K562 (cell line): Measurements from ENCODE around the gene ADD3. TPM values are rescaled to one million over a fixed set of nuclear protein-coding genes. Genes with fewer than 3 reads are reported as not detected.

Experiments
- ATF2 ChIP-seq: sonication (generic); formaldehyde crosslinking; IDR thresholded peaks from 2 replicates; pipeline ENCODE4 v1.8.1; 2022; ENCODE audit warnings: missing genetic modification reagents
- FUS ChIP-seq: fragments of 200-400 bp; formaldehyde crosslinking; optimal IDR thresholded peaks from 2 replicates; pipeline ENCODE3; 2017; ENCODE audit warnings: low read depth, low read length
- GABPA ChIP-seq: fragments of 200-800 bp; sonication (Bioruptor generic); conservative IDR thresholded peaks from 2 replicates; pipeline ENCODE4 v1.6.1; 2016; ENCODE audit warnings: low read depth, missing genetic modification characterization, missing compliant biosample characterization
- IRF2 ChIP-seq: sonication (generic); formaldehyde crosslinking; IDR thresholded peaks from 2 replicates; pipeline ENCODE4 v1.8.1; 2022; ENCODE audit warnings: mild to moderate bottlenecking, missing genetic modification reagents
- NFIC ChIP-seq: fragments of 450-650 bp; IDR thresholded peaks from 2 replicates; pipeline ENCODE4 v1.6.1; 2017; ENCODE audit warnings: mild to moderate bottlenecking, inconsistent platforms
- NKRF ChIP-seq: fragments of 450-650 bp; IDR thresholded peaks from 2 replicates; pipeline ENCODE4 v1.6.1; 2016; ENCODE audit warnings: borderline replicate concordance
- NUFIP1 ChIP-seq: fragments of 450-650 bp; IDR thresholded peaks from 2 replicates; pipeline ENCODE4 v1.6.1; 2018; ENCODE audit not compliant: partially characterized antibody
- RNF2 ChIP-seq: sonication (generic); IDR thresholded peaks from 2 replicates; pipeline ENCODE4 v1.6.1; 2016
- SIN3A ChIP-seq, 2 experiments: fragments of 150-350 bp in 1 of 2; IDR thresholded peaks; 2 replicates each; pipeline ENCODE4 v1.6.1; 2011 to 2016; ENCODE audit warnings: borderline replicate concordance in 2 of 2, low read depth in 2 of 2, low read length in 2 of 2, mild to moderate bottlenecking in 2 of 2, moderate library complexity in 2 of 2; ENCODE audit not compliant: control insufficient read depth in 1 of 2
- SMARCE1 ChIP-seq: fragments of 450-650 bp; IDR thresholded peaks from 2 replicates; pipeline ENCODE4 v1.7.1; 2016; ENCODE audit warnings: mild to moderate bottlenecking
- SNAPC5 ChIP-seq: fragments of 250-450 bp; sonication (Bioruptor Pico); IDR thresholded peaks from 2 replicates; pipeline ENCODE4 v1.8.0; 2021; ENCODE audit warnings: moderate library complexity, mild to moderate bottlenecking, inconsistent platforms
- TBP ChIP-seq: optimal IDR thresholded peaks from 2 replicates; pipeline ENCODE3; 2011; ENCODE audit warnings: low read depth, low read length, improper control_type of control experiment
- TEAD1 ChIP-seq, 2 experiments: fragments of 450-650 bp in 1 of 2; sonication (generic) in 1 of 2; formaldehyde crosslinking; IDR thresholded peaks; 2 replicates each; pipeline versions ENCODE4 v1.4.0 to v1.8.0; 2020 to 2022; ENCODE audit warnings: mild to moderate bottlenecking in 2 of 2, missing genetic modification reagents in 1 of 2
- ZNF23 ChIP-seq: fragments of 250-450 bp; sonication (Bioruptor Pico); IDR thresholded peaks from 2 replicates; pipeline ENCODE4 v1.4.0; 2020; ENCODE audit warnings: mild to moderate bottlenecking
- ZNF3 ChIP-seq: fragments of 250-450 bp; sonication (Bioruptor Pico); IDR thresholded peaks from 2 replicates; pipeline ENCODE4 v1.5.0; 2021; ENCODE audit warnings: mild to moderate bottlenecking, moderate library complexity
- ZNF445 ChIP-seq: fragments of 250-450 bp; sonication (Bioruptor Pico); IDR thresholded peaks from 2 replicates; pipeline ENCODE4 v1.4.0; 2020; ENCODE audit warnings: low read depth, mild to moderate bottlenecking, moderate library complexity
- ZNF584 ChIP-seq: fragments of 200-800 bp; sonication (Bioruptor generic); IDR thresholded peaks from 2 replicates; pipeline ENCODE4 v1.6.1; 2016; ENCODE audit warnings: low read depth, mild to moderate bottlenecking, missing genetic modification characterization, missing compliant biosample characterization
- ZNF644 ChIP-seq: fragments of 200-800 bp; sonication (Bioruptor generic); IDR thresholded peaks from 2 replicates; pipeline ENCODE4 v1.6.1; 2016; ENCODE audit warnings: low read depth, missing genetic modification characterization, missing compliant biosample characterization
- ZNF699 ChIP-seq: fragments of 250-450 bp; sonication (Bioruptor Pico); IDR thresholded peaks from 2 replicates; pipeline ENCODE4 v1.8.0; 2021; ENCODE audit warnings: mild to moderate bottlenecking, moderate library complexity; ENCODE audit not compliant: insufficient replicate concordance
- ZSCAN32 ChIP-seq: fragments of 450-650 bp; formaldehyde crosslinking; IDR thresholded peaks from 2 replicates; pipeline ENCODE4 v1.4.0; 2020; ENCODE audit warnings: mild to moderate bottlenecking, moderate library complexity
- polyA plus RNA-seq, 8 experiments: library from polyadenylated mRNA; depleted of rRNA in 4 of 8; stranded (reverse) in 5 of 8; unstranded in 3 of 8; fragments of >200 nt; fragmentation: Nextera tagmentation in 2 of 8; fragmentation: Illumina TruSeq in 1 of 8; extraction: Ambion mirVana in 2 of 8; extraction: Trizol in 1 of 8; gene quantifications; 2 replicates each; pipeline versions ENCODE4 v1.2.1 to v1.2.3, GENCODE V29; 2011 to 2014; ENCODE audit warnings: inconsistent platforms in 1 of 8, missing spikeins in 1 of 8
- total RNA-seq, 7 experiments: library from RNA; depleted of rRNA in 6 of 7; stranded (reverse); fragments of >200 nt in 6 of 7; fragmentation: Illumina TruSeq in 2 of 7; extraction: Trizol in 2 of 7; gene quantifications; 2 replicates each; pipeline versions ENCODE4 v1.2.1 to v1.2.3, GENCODE V29; 2011 to 2021; ENCODE audit warnings: low replicate concordance in 1 of 7
- TF ChIP-seq, protein P1 (sequence below): fragments of 250-450 bp; sonication (Bioruptor Pico); IDR thresholded peaks from 2 replicates; pipeline ENCODE4 v1.8.0; 2022; ENCODE audit warnings: inconsistent platforms, mild to moderate bottlenecking, moderate library complexity, borderline replicate concordance
- TF ChIP-seq, protein P2 (sequence below): sonication (generic); formaldehyde crosslinking; IDR thresholded peaks from 2 replicates; pipeline ENCODE4 v1.9.0; 2022; ENCODE audit warnings: mild to moderate bottlenecking, missing genetic modification reagents

ADD3 gene
- total and polyA plus RNA-seq, 9 of the 15 experiments (the other 6 are each of a cell fraction or from before 2014, with no cell fraction given), result 13.2 to 125 (median 31.7) TPM

DNA sequence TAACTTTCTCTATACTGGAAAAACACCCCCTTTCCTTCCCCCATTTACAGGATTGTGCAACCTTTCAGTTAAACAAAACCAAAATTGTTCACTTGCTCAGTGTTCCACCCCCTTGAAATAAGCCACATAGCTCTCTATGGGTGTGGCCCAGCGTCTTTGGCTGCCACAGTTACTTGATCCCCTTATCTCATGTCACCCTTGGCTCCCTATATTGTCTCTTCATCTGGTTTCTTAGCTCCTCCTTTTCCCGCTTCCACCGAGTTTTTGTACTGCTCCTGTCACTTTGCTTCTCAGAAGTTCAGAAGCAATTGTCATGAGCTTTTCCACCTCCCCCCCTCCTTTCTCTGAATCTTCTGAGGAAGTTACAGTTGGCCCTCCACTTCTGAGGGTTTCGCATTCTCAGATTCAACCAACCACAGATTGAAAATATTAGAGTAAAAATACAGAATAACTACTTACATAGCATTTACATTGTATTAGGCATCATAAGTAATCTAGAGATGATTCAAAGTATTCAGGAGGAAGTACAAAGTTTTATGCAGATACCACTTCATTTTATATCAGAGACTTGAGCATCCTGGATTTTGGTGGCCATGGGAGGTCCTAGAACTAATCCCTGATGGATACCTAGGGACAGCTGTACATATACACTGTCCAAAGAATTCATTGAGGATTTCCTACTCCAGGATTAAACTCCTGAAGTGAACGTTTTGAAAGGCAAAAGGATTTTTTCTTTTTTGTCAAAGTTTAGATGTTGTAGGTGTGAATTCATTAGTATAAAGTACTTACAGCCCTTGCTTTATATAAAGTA, 60.4 kb downstream of the ADD3 start (continued):
- TF ChIP-seq NFIC (peak; percentile 13; the same call in 1 of the 2 replicates), TBP (peak; percentile 28), ZNF699 (CRISPR knock-in tag) (no peak), ZNF23 (CRISPR knock-in tag) (no peak), IRF2 (CRISPR knock-in tag) (no peak), ZSCAN32 (CRISPR knock-in tag) (no peak), SIN3A (IDR thresholded peaks at IDR 0.05; ENCODE audit: borderline replicate concordance in 2 of 2, control insufficient read depth in 1 of 2, low read depth in 2 of 2, low read length in 2 of 2) (no peak), FUS (no peak), SMARCE1 (peak; percentile 48; the same call in 1 of the 2 replicates), ZNF584 (CRISPR knock-in tag) (no peak), ATF2 (no peak), ZNF445 (CRISPR knock-in tag) (no peak), ZNF644 (tag) (no peak), GABPA (tag) (no peak), SNAPC5 (no peak), TEAD1 (CRISPR knock-in tag; IDR thresholded peaks at IDR 0.05) (no peak), NUFIP1 (no peak), NKRF (no peak), RNF2 (peak; percentile 34; the same call in 1 of the 2 replicates), ZNF3 (CRISPR knock-in tag) (no peak)
- TF ChIP-seq, protein P1, sequence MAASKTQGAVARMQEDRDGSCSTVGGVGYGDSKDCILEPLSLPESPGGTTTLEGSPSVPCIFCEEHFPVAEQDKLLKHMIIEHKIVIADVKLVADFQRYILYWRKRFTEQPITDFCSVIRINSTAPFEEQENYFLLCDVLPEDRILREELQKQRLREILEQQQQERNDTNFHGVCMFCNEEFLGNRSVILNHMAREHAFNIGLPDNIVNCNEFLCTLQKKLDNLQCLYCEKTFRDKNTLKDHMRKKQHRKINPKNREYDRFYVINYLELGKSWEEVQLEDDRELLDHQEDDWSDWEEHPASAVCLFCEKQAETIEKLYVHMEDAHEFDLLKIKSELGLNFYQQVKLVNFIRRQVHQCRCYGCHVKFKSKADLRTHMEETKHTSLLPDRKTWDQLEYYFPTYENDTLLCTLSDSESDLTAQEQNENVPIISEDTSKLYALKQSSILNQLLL (CRISPR knock-in tag), result no peak
- TF ChIP-seq, protein P2, sequence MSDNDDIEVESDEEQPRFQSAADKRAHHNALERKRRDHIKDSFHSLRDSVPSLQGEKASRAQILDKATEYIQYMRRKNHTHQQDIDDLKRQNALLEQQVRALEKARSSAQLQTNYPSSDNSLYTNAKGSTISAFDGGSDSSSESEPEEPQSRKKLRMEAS (CRISPR knock-in tag), result no peak
- TF ChIP-seq, all 486 proteins: peak for 48
